Ascending aorta (tissue), 2 donors: ENCODE measurements around the gene MRM1. TPM values are rescaled to one million over a fixed set of nuclear protein-coding genes. Genes with fewer than 3 reads are reported as not detected.

Experiments
- DNase-seq, 2 donors: peaks; one replicate each; pipeline ENCODE4 v3.0.0-alpha.2; 2019; ENCODE audit warnings: low spot score in 2 of 2
- H3K27ac ChIP-seq, 2 donors: fragments of 200-600 bp; sonication (generic); one replicate each; pipeline ENCODE4 v1.5.1; 2016 to 2017; ENCODE audit warnings: mild to moderate bottlenecking in 1 of 2
- H3K27me3 ChIP-seq: fragments of 200-600 bp; sonication (generic); one replicate; pipeline ENCODE4 v1.5.1; 2017
- H3K36me3 ChIP-seq, 2 donors: fragments of 200-600 bp; sonication (generic); one replicate each; pipeline ENCODE4 v1.5.1; 2016
- H3K4me1 ChIP-seq, 2 donors: fragments of 200-600 bp; sonication (generic); one replicate each; pipeline ENCODE4 v1.5.1; 2016 to 2017; ENCODE audit warnings: mild to moderate bottlenecking in 1 of 2
- H3K4me3 ChIP-seq, 2 donors: fragments of 200-600 bp; sonication (generic); one replicate each; pipeline ENCODE4 v1.5.1; 2016 to 2017; ENCODE audit warnings: mild to moderate bottlenecking in 1 of 2
- H3K9me3 ChIP-seq, 2 donors: fragments of 200-600 bp; sonication (generic); one replicate each; pipeline ENCODE4 v1.5.1; 2016
- CTCF ChIP-seq, 3 experiments: fragments of 200-600 bp in 2 of 3; fragments of 450-650 bp in 1 of 3; sonication (generic) in 2 of 3; IDR thresholded peaks; one replicate each; pipeline ENCODE4 v1.5.1; 2016 to 2019; ENCODE audit warnings: antibody characterized with exemption in 3 of 3, mild to moderate bottlenecking in 1 of 3, moderate library complexity in 1 of 3
- intact Hi-C: fragments of 100-400 bp; cut with DNase I; formaldehyde crosslinking; loops from one replicate; pipeline ENCODE4 v1.15.1; 2023
- total RNA-seq: library from RNA; depleted of rRNA; stranded (reverse); fragments of >200 nt; gene quantifications from one replicate; pipeline ENCODE4 v1.1.0, GENCODE V29; 2016

Gene MRM1
- total RNA-seq, 1 donor from 2014 or later, result not detected

GRCh38 chr17:36627101-36627500, 25.7 kb downstream of the MRM1 start:
- Histone ChIP-seq H3K27me3 (no peaks in the 10 kb centered on the region), H3K9me3 (no peaks in the 10 kb centered on the region), H3K36me3 (no peaks in the 10 kb centered on the region), H3K4me1 (no peaks in the 10 kb centered on the region), H3K4me3 (no peak overlapping the region), H3K27ac (no peak overlapping the region)
- intact Hi-C loops, result loop anchor here (5.0 kb wide), 1 partner anchor 615 kb away; no protein-coding TSS in a partner anchor
- no peak for TF ChIP-seq CTCF (IDR thresholded peaks at IDR 0.05)
- DNase-seq, result no peak

- intact Hi-C loops, result loop anchor here (5.0 kb wide), 1 partner anchor 614 kb away; no protein-coding TSS in a partner anchor
- no peak overlapping the region for H3K4me3 ChIP-seq
- DNase-seq, result no peak
These were observed 27.2 kb downstream of the MRM1 start for GRCh38 chr17:36628576-36628975.

GRCh38 chr17:36629252-36629847, 28.0 kb downstream of the MRM1 start:
- H3K9me3 ChIP-seq, result no peaks in the 10 kb centered on the region
- peak; percentile 12 to 83 for DNase-seq
- H3K27ac ChIP-seq, result no peak overlapping the region
- H3K27me3 ChIP-seq, result no peaks in the 10 kb centered on the region
- intact Hi-C loops, result loop anchor here (1.0 to 5.0 kb wide), 2 partner anchors 418 to 613 kb away; no protein-coding TSS in a partner anchor
- no peaks in the 10 kb centered on the region for H3K4me1 ChIP-seq
- no peak overlapping the region for H3K4me3 ChIP-seq
- peak; percentile 90 to 98 (median 96) for TF ChIP-seq CTCF (IDR thresholded peaks at IDR 0.05)
- H3K36me3 ChIP-seq, result no peaks in the 10 kb centered on the region

More at GRCh38 chr17:36628576-36628975, 27.2 kb downstream of the MRM1 start:
- Histone ChIP-seq H3K4me1 (no peaks in the 10 kb centered on the region), H3K27ac (no peak overlapping the region), H3K27me3 (no peaks in the 10 kb centered on the region), H3K36me3 (no peaks in the 10 kb centered on the region), H3K9me3 (no peaks in the 10 kb centered on the region)
- no peak for TF ChIP-seq CTCF (IDR thresholded peaks at IDR 0.05)

- Histone ChIP-seq H3K9me3 (no peaks in the 10 kb centered on the region), H3K36me3 (no peaks in the 10 kb centered on the region), H3K27ac (no peak overlapping the region), H3K27me3 (no peaks in the 10 kb centered on the region), H3K4me3 (no peak overlapping the region), H3K4me1 (no peaks in the 10 kb centered on the region)
- intact Hi-C loops, result loop anchor here (1.0 to 5.0 kb wide), 2 partner anchors 417 to 612 kb away; no protein-coding TSS in a partner anchor
- TF ChIP-seq CTCF (IDR thresholded peaks at IDR 0.05), result no peak
- no peak for DNase-seq
These were observed 28.7 kb downstream of the MRM1 start for GRCh38 chr17:36629970-36630502.

- no peak for DNase-seq
- Histone ChIP-seq H3K36me3 (no peaks in the 10 kb centered on the region), H3K27me3 (no peaks in the 10 kb centered on the region), H3K27ac (no peak overlapping the region), H3K4me3 (no peak overlapping the region), H3K4me1 (no peaks in the 10 kb centered on the region), H3K9me3 (no peaks in the 10 kb centered on the region)
- TF ChIP-seq CTCF (IDR thresholded peaks at IDR 0.05), result no peak
- intact Hi-C loops, result no loop called here
These were observed 29.6 kb downstream of the MRM1 start for GRCh38 chr17:36631022-36631421.
